NCI-H2227 (cell line): ENCODE results near the gene SYTL3.

Experiments used
- DNase-seq: peaks from one replicate; lab custom pipeline; 2025; ENCODE audit not compliant: unreplicated experiment; lab: John Stamatoyannopoulos, UW

Gene SYTL3

GRCh38 chr6:158810155-158811095, 160.6 kb downstream of the SYTL3 start:
- DNase-seq: peak; percentile 32

DNA sequence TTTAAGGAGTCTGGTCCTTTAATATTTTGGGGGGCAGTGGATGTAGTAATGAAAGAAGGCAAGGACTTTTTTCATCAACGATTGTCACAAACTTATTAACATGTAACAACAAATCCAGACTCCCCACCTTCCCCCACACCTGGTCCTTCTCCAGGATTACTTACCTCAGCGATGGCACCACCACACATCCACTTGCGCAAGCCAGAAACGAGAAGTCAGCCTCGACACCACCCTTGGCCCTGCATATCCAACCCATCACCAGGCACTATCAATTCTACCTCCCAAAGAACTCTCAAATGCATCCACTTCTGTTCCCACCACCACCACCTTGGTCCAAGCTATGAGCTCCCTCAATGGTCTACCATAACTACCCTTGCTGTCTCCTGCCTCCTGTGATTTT, 162.8 kb downstream of the SYTL3 start:
- no peak for DNase-seq

GRCh38 chr6:158813032-158813431, 163.2 kb downstream of the SYTL3 start:
- no peak for DNase-seq
